HepG2 (cell line): ENCODE measurements around the gene C1orf116.

Experiments
- ARNT ChIP-seq: fragments of 450-650 bp; IDR thresholded peaks from 2 replicates; pipeline ENCODE4 v1.6.1; 2017
- CTCF ChIP-seq: sonication (generic); formaldehyde crosslinking; IDR thresholded peaks from 2 replicates; pipeline ENCODE4 v1.5.0; 2020; ENCODE audit warnings: mild to moderate bottlenecking, missing genetic modification reagents, moderate library complexity
- EP300 ChIP-seq, 3 experiments: sonication (generic) in 1 of 3; formaldehyde crosslinking in 1 of 3; IDR thresholded peaks; 2 replicates each; pipeline versions ENCODE4 v1.5.1 to v1.6.1; 2011 to 2020; ENCODE audit warnings: low read depth in 2 of 3, low read length in 2 of 3, borderline replicate concordance in 1 of 3, improper control_type of control experiment in 1 of 3, mild to moderate bottlenecking in 1 of 3, missing genetic modification reagents in 1 of 3, moderate library complexity in 1 of 3
- HDAC2 ChIP-seq: sonication (generic); formaldehyde crosslinking; IDR thresholded peaks from 2 replicates; pipeline ENCODE4 v1.4.0; 2020; ENCODE audit warnings: missing genetic modification reagents
- HMGXB4 ChIP-seq, 2 experiments: sonication (generic) in 1 of 2; formaldehyde crosslinking in 1 of 2; IDR thresholded peaks; 2 replicates each; pipeline versions ENCODE4 v1.4.0 to v1.6.1; 2018 to 2020; ENCODE audit warnings: missing genetic modification reagents in 2 of 2, borderline replicate concordance in 1 of 2, low read depth in 1 of 2, mild to moderate bottlenecking in 1 of 2, missing biosample characterization in 1 of 2
- MAFK ChIP-seq, 2 experiments: IDR thresholded peaks in 1 of 2; conservative IDR thresholded peaks in 1 of 2; 2 replicates each; pipeline ENCODE4 v1.6.1; 2011; ENCODE audit warnings: improper control_type of control experiment in 2 of 2, low read length in 2 of 2
- POLR2AphosphoS5 ChIP-seq: IDR thresholded peaks from 2 replicates; pipeline ENCODE4 v1.6.1; 2012; ENCODE audit warnings: low read depth, low read length
- TFAP4 ChIP-seq: sonication (generic); IDR thresholded peaks from 2 replicates; pipeline ENCODE4 v1.6.1; 2016; ENCODE audit warnings: low read depth, borderline replicate concordance
- ZFP37 ChIP-seq: sonication (generic); formaldehyde crosslinking; IDR thresholded peaks from 2 replicates; pipeline ENCODE4 v1.4.0; 2020; ENCODE audit warnings: missing genetic modification reagents, borderline replicate concordance
- ZNF3 ChIP-seq: IDR thresholded peaks from 2 replicates; pipeline ENCODE4 v1.7.0; 2017; ENCODE audit warnings: inconsistent platforms
- ZNF326 ChIP-seq: sonication (generic); formaldehyde crosslinking; IDR thresholded peaks from 2 replicates; pipeline ENCODE4 v1.4.0; 2020; ENCODE audit warnings: missing genetic modification reagents, borderline replicate concordance

GRCh38 chr1:207050480-207051190 lies 18.1 kb upstream of the C1orf116 start:
- TF ChIP-seq HDAC2 = no peak
- TF ChIP-seq ZFP37 (CRISPR knock-in tag) = no peak
- TF ChIP-seq CTCF (CRISPR knock-in tag) = no peak; the same call in 1 of the 2 replicates
- no peak for TF ChIP-seq MAFK (conservative IDR thresholded peaks at IDR 0.05 in 1 of 2, IDR thresholded peaks at IDR 0.05 in 1 of 2; ENCODE audit: low read length in 2 of 2)
- TF ChIP-seq TFAP4 = no peak
- peak; percentile 62 to 88 for TF ChIP-seq HMGXB4 (CRISPR knock-in tag; IDR thresholded peaks at IDR 0.05; ENCODE audit: borderline replicate concordance in 1 of 2, low read depth in 1 of 2)
- no peak for TF ChIP-seq ZNF3 (CRISPR knock-in tag)
- no peak for TF ChIP-seq ARNT
- TF ChIP-seq POLR2AphosphoS5 = peak; percentile 61
- TF ChIP-seq EP300 (IDR thresholded peaks at IDR 0.05; ENCODE audit: low read depth in 2 of 2, low read length in 2 of 2) = no peak
- no peak for TF ChIP-seq EP300 (CRISPR knock-in tag; IDR thresholded peaks at IDR 0.05; ENCODE audit: borderline replicate concordance)
- no peak for TF ChIP-seq ZNF326 (CRISPR knock-in tag)
